ENCODE measurements around the gene LOXL3.

The LOXL3 gene

GRCh38 chr2:74553892-74554819 lies at the start of gene LOXL3, which contains the start of gene DOK1:
Gene LOXL3 (minus strand): TSS chr2:74553942. CDS start chr2:74552634, 1,308 bp downstream.
Gene DOK1 (plus strand): TSS chr2:74554720. CDS start chr2:74554755, 35 bp downstream.
- peak; percentile 66 for DNase-seq (ENCODE audit: low read depth, low spot score)

- no peak for DNase-seq (ENCODE audit: low read depth, low spot score)
These were observed 49.0 kb upstream of the LOXL3 start for GRCh38 chr2:74602586-74603281.

GRCh38 chr2:74599676-74600075 lies 45.9 kb upstream of the LOXL3 start:
- DNase-seq (ENCODE audit: low read depth, low spot score), result no peak

GRCh38 chr2:74597410-74597809 lies 43.7 kb upstream of the LOXL3 start:
- DNase-seq (ENCODE audit: low read depth, low spot score), result no peak

- no peak for DNase-seq (ENCODE audit: low read depth, low spot score)
These were observed 42.8 kb upstream of the LOXL3 start for GRCh38 chr2:74596584-74596983.

- no peak for DNase-seq (ENCODE audit: low read depth, low spot score)
These were observed 40.4 kb upstream of the LOXL3 start for GRCh38 chr2:74593826-74594772.

- DNase-seq (ENCODE audit: low read depth, low spot score), result no peak
These were observed 34.9 kb upstream of the LOXL3 start for GRCh38 chr2:74588664-74589063.

- peak; percentile 55 for DNase-seq (ENCODE audit: low read depth, low spot score)
These were observed 34.0 kb upstream of the LOXL3 start for GRCh38 chr2:74587664-74588277.

- no peak for DNase-seq (ENCODE audit: low read depth, low spot score)
These were observed 31.9 kb upstream of the LOXL3 start for GRCh38 chr2:74585406-74586185.

- DNase-seq (ENCODE audit: low read depth, low spot score), result no peak
These were observed 30.4 kb upstream of the LOXL3 start for GRCh38 chr2:74584088-74584645.

GRCh38 chr2:74583504-74583903 lies 29.8 kb upstream of the LOXL3 start:
- no peak for DNase-seq (ENCODE audit: low read depth, low spot score)

GRCh38 chr2:74582184-74582583 lies 28.4 kb upstream of the LOXL3 start:
- DNase-seq (ENCODE audit: low read depth, low spot score), result no peak

- no peak for DNase-seq (ENCODE audit: low read depth, low spot score)
These were observed 27.7 kb upstream of the LOXL3 start for GRCh38 chr2:74581463-74581862.

GRCh38 chr2:74578408-74578807 lies 24.7 kb upstream of the LOXL3 start:
- no peak for DNase-seq (ENCODE audit: low read depth, low spot score)

GRCh38 chr2:74577448-74577847 lies 23.7 kb upstream of the LOXL3 start:
- DNase-seq (ENCODE audit: low read depth, low spot score), result no peak

- no peak for DNase-seq (ENCODE audit: low read depth, low spot score)
These were observed 23.1 kb upstream of the LOXL3 start for GRCh38 chr2:74576863-74577229.

- no peak for DNase-seq (ENCODE audit: low read depth, low spot score)
These were observed 22.6 kb upstream of the LOXL3 start for GRCh38 chr2:74576211-74576862.

- no peak for DNase-seq (ENCODE audit: low read depth, low spot score)
These were observed 21.6 kb upstream of the LOXL3 start for GRCh38 chr2:74575320-74575719.

- peak; percentile 41 for DNase-seq (ENCODE audit: low read depth, low spot score)
These were observed 20.2 kb upstream of the LOXL3 start for GRCh38 chr2:74573747-74574562.

Data from smooth muscle cell of the brain vasculature (primary cell).